GM23248 (cell line): ENCODE data around the gene NEK4. TPM values are rescaled to one million over a fixed set of nuclear protein-coding genes. Genes with fewer than 3 reads are reported as not detected.

Source experiments
- DNase-seq: peaks from one replicate; pipeline ENCODE4 v3.0.0-alpha.2; 2015
- H2AFZ ChIP-seq: fragments of 200-600 bp; sonication (generic); 2 replicates; pipeline ENCODE4 v1.6.1; 2016; ENCODE audit warnings: antibody characterized with exemption
- H3F3A ChIP-seq: fragments of 200-600 bp; sonication (generic); 2 replicates; pipeline ENCODE4 v1.6.1; 2016; ENCODE audit warnings: mild to moderate bottlenecking, antibody characterized with exemption, mixed run types; ENCODE audit not compliant: insufficient read depth
- H3K27ac ChIP-seq: fragments of 200-600 bp; sonication (generic); 2 replicates; pipeline ENCODE4 v1.5.1; 2016; ENCODE audit warnings: mild to moderate bottlenecking
- H3K27me3 ChIP-seq: fragments of 200-600 bp; sonication (generic); replicated peaks from 2 replicates; pipeline ENCODE4 v1.6.1; 2016; ENCODE audit warnings: mild to moderate bottlenecking; ENCODE audit not compliant: insufficient read depth
- H3K36me3 ChIP-seq: fragments of 200-600 bp; sonication (generic); 2 replicates; pipeline ENCODE4 v1.6.1; 2016; ENCODE audit warnings: low read depth, mild to moderate bottlenecking
- H3K4me1 ChIP-seq: fragments of 200-600 bp; sonication (generic); 2 replicates; pipeline ENCODE4 v1.6.1; 2016; ENCODE audit warnings: mild to moderate bottlenecking; ENCODE audit not compliant: insufficient read depth
- H3K4me2 ChIP-seq: fragments of 200-600 bp; sonication (generic); one replicate; pipeline ENCODE4 v1.6.1; 2016; ENCODE audit warnings: mild to moderate bottlenecking; ENCODE audit not compliant: unreplicated experiment
- H3K4me3 ChIP-seq: fragments of 200-600 bp; sonication (generic); 2 replicates; pipeline ENCODE4 v1.5.1; 2016; ENCODE audit warnings: mild to moderate bottlenecking
- H3K79me2 ChIP-seq: fragments of 200-600 bp; sonication (generic); 2 replicates; pipeline ENCODE4 v1.6.1; 2016; ENCODE audit warnings: mild to moderate bottlenecking; ENCODE audit not compliant: insufficient read depth
- H3K9ac ChIP-seq: fragments of 200-600 bp; sonication (generic); 2 replicates; pipeline ENCODE4 v1.6.1; 2016; ENCODE audit warnings: mild to moderate bottlenecking
- H3K9me2 ChIP-seq: fragments of 200-600 bp; sonication (generic); 2 replicates; pipeline ENCODE4 v1.6.1; 2016; ENCODE audit warnings: mixed run types, mild to moderate bottlenecking, moderate library complexity; ENCODE audit not compliant: insufficient read depth
- H3K9me3 ChIP-seq: fragments of 200-600 bp; sonication (generic); one replicate; pipeline ENCODE4 v1.6.1; 2017; ENCODE audit warnings: low read depth
- H4K20me1 ChIP-seq: fragments of 200-600 bp; sonication (generic); 2 replicates; pipeline ENCODE4 v1.6.0; 2016; ENCODE audit not compliant: insufficient read depth
- EZH2 ChIP-seq: fragments of 200-600 bp; sonication (generic); IDR thresholded peaks from 2 replicates; pipeline ENCODE4 v1.6.1; 2018; ENCODE audit warnings: antibody characterized with exemption, mild to moderate bottlenecking; ENCODE audit not compliant: insufficient read depth, poor library complexity, severe bottlenecking
- EZH2phosphoT487 ChIP-seq: fragments of 200-600 bp; sonication (generic); IDR thresholded peaks from 2 replicates; pipeline ENCODE4 v1.6.1; 2018; ENCODE audit warnings: antibody characterized with exemption, moderate library complexity, mild to moderate bottlenecking, low read depth; ENCODE audit not compliant: insufficient read depth
- WGBS, 2 experiments: methylation state at CpG; one replicate each; pipeline ENCODE4 v1.1.6; 2015 to 2017; ENCODE audit warnings: low lambda C conversion rate in 2 of 2, low coverage in 1 of 2; ENCODE audit errors: missing lambda C conversion rate in 2 of 2; 5-methylcytosine and 5-hydroxymethylcytosine counted together
- in situ Hi-C: fragments of 300-500 bp; cut with MboI; formaldehyde crosslinking; loops from 2 replicates; pipeline ENCODE4 v1.15.0; 2020
- polyA plus RNA-seq: library from polyadenylated mRNA; unstranded; fragments of >200 nt; fragmentation: Nextera tagmentation; extraction: Ambion mirVana; gene quantifications from 2 replicates; pipeline ENCODE4 v1.2.1, GENCODE V29; 2016
- total RNA-seq: library from RNA; depleted of rRNA; stranded (reverse); fragments of >200 nt; shearing (Covaris generic); gene quantifications from 2 replicates; pipeline ENCODE4 v1.2.3, GENCODE V29; 2014

The NEK4 gene
- total and polyA plus RNA-seq, 2 experiments from 2014 or later, result 8.4 to 15.8 TPM

DNA sequence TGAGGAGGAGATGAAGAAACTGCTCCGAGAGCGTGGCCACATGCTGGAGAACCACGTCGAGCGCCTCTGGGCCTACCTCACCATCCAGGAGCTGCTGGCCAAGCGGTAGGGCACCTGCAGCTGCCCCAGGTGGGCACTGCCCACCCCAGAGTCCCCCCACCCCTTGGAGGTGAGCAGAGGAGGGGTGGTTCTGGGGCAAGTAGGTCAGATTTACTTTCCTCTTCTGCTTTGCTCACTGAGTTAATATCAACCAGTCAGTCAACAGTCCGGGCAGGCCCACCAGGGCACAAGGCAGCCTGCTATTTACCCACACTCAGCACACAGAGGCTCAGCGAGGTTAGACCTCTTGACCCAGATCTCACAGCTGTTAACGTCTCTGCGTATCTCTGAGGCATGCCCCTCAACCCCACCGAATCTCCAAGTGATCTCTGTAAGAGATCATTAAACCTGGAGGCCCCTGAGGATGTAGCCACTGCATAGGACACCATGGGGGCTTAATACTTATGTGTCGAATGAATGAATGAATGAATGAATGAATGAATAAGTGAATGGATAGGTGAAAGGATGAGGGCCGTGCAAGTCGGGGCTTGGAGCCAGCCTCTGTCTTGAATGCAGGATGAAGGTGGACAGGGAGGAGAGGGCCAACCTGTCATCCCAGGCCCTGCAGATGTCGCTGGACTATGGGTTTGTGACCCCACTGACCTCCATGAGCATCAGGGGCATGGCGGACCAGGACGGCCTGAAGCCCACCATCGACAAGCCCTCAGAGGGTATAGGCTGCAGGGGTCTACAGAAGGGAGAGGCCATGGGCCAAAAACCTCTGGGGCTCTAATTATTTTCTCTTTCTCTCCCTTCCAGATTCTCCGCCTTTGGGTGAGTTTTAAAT, 15.8 kb upstream of the NEK4 start:
- Histone ChIP-seq H3K27me3 (0 out of 2 replicates have a peak, but pooled peaks cover 7% of the 10 kb centered on the region), H3K4me3 (no peak overlapping the region), H3K4me1 (no peaks in the 10 kb centered on the region), H3K9me3 (no peaks in the 10 kb centered on the region), H3K36me3 (no peaks in the 10 kb centered on the region), H4K20me1 (no peaks in the 10 kb centered on the region), H3K4me2 (no peak overlapping the region), H3K9me2 (no peaks in the 10 kb centered on the region), H3K27ac (no peak overlapping the region), H2AFZ (no peak overlapping the region), H3F3A (no peaks in the 10 kb centered on the region), H3K9ac (no peak overlapping the region), H3K79me2 (no peaks in the 10 kb centered on the region)
- no peak for TF ChIP-seq EZH2phosphoT487
- TF ChIP-seq EZH2, result no peak
- DNase-seq, result no peak
- WGBS, 2 experiments, result 67 to 68% methylated on average over 16 to 19 of the region's 19 CpGs
- in situ Hi-C loops, result no loop called here

DNA sequence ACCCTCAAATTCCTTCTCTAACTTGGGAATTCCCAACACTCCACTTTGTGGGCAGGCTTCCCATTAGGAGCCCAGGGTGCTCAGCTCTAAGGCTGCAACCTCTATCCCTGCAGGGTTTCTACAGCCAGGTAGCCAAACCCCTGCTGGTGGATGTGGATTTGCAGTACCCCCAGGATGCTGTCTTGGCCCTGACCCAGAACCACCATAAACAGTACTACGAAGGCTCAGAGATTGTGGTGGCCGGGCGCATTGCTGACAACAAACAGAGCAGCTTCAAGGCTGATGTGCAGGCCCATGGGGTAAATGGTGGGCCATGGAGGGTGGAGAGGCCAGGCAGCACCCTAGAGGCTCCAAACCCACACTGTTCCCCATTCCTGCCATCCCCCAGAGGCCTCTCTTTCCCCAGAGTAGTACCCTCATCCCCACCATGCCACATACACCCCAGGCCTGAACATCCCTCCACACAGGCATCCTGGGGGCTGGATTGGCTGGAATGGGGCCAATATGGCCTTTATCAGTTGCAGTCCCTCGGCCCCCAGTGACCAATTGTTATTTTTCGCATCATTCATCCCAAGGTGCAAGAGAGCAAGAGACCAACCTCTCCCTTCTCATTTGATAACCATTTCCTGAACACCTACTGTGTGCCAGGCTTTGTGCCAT, 14.3 kb upstream of the NEK4 start:
- Histone ChIP-seq H3K27ac (no peak overlapping the region), H3K9me3 (no peaks in the 10 kb centered on the region), H3K4me3 (no peak overlapping the region), H4K20me1 (no peaks in the 10 kb centered on the region), H3K36me3 (no peaks in the 10 kb centered on the region), H3K9ac (no peak overlapping the region), H3K4me2 (no peak overlapping the region), H3K79me2 (no peaks in the 10 kb centered on the region), H3F3A (no peaks in the 10 kb centered on the region), H3K9me2 (no peaks in the 10 kb centered on the region), H2AFZ (no peak overlapping the region), H3K27me3 (0 out of 2 replicates have a peak, but pooled peaks cover 8% of the 10 kb centered on the region), H3K4me1 (no peaks in the 10 kb centered on the region)
- TF ChIP-seq EZH2phosphoT487 (no peak), EZH2 (no peak)
- DNase-seq, result no peak
- in situ Hi-C loops, result no loop called here
- 43% methylated on average over 5 of the region's 5 CpGs for WGBS, 2 experiments

DNA sequence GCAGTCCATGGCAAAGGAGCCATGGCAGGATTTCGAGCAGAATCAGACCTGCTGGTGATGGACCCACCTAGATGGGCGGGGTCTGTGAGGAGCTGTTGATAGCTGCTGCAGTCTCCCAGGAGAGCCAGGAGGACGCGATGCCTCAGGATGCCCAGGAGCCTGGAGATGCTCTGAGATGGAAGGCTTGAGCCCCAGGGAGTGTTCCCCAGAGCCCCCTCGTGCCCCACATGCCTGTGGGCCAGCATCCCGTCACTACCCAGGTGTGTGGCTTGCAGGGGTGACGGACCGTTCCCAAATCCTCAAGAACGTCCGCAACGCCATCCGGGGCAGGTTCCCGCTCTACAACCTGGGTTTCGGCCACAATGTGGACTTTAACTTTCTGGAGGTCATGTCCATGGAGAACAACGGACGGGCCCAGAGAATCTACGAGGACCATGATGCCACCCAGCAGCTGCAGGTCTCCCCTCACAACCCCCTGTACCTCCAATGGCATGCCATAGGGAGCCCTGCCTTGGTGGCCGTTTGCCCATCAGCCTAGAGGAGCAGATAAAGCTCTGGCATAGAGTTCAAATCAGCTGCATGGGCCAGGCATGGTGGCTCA, 13.4 kb upstream of the NEK4 start:
- no peaks in the 10 kb centered on the region for H4K20me1 ChIP-seq
- 68 to 74% methylated on average over 18 of the region's 18 CpGs for WGBS, 2 experiments
- no peak for TF ChIP-seq EZH2phosphoT487
- H3K9ac ChIP-seq, result no peak overlapping the region
- no peaks in the 10 kb centered on the region for H3F3A ChIP-seq
- H3K79me2 ChIP-seq, result no peaks in the 10 kb centered on the region
- H3K9me3 ChIP-seq, result no peaks in the 10 kb centered on the region
- 0 out of 2 replicates have a peak, but pooled peaks cover 8% of the 10 kb centered on the region for H3K27me3 ChIP-seq
- H2AFZ ChIP-seq, result no peak overlapping the region
- no peak overlapping the region for H3K4me3 ChIP-seq
- no peaks in the 10 kb centered on the region for H3K4me1 ChIP-seq
- no peaks in the 10 kb centered on the region for H3K36me3 ChIP-seq
- H3K4me2 ChIP-seq, result no peak overlapping the region
- no peak overlapping the region for H3K27ac ChIP-seq
- in situ Hi-C loops, result no loop called here
- H3K9me2 ChIP-seq, result no peaks in the 10 kb centered on the region
- no peak for DNase-seq

DNA sequence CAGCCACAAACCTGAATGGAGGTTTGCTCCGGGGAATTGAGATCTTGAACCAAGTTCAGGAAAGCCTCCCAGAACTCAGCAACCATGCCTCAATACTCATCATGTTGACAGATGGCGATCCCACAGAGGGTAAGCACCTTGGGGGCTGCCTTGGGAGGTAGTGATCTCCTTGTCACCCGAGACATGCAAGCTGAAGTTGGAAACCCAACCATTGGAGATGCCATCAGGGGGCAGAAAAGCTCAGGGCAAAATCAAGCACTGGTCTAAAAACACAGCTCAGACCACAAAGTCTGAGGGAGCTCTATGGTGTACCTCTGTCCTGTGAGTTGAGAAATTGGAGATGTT, 12.4 kb upstream of the NEK4 start:
- no peak for DNase-seq
- Histone ChIP-seq H2AFZ (no peak overlapping the region), H3K79me2 (no peaks in the 10 kb centered on the region), H3F3A (no peaks in the 10 kb centered on the region), H3K4me2 (no peak overlapping the region), H3K4me1 (no peaks in the 10 kb centered on the region), H3K27ac (no peak overlapping the region), H3K9ac (no peak overlapping the region), H3K9me2 (no peaks in the 10 kb centered on the region), H3K9me3 (no peaks in the 10 kb centered on the region), H3K27me3 (0 out of 2 replicates have a peak, but pooled peaks cover 8% of the 10 kb centered on the region), H4K20me1 (no peaks in the 10 kb centered on the region), H3K36me3 (no peaks in the 10 kb centered on the region), H3K4me3 (no peak overlapping the region)
- 36 to 40% methylated on average over 3 of the region's 3 CpGs for WGBS, 2 experiments
- TF ChIP-seq EZH2, result no peak
- TF ChIP-seq EZH2phosphoT487, result no peak
- in situ Hi-C loops, result no loop called here
